ENCODE measurements around the gene COL15A1.

DNA sequence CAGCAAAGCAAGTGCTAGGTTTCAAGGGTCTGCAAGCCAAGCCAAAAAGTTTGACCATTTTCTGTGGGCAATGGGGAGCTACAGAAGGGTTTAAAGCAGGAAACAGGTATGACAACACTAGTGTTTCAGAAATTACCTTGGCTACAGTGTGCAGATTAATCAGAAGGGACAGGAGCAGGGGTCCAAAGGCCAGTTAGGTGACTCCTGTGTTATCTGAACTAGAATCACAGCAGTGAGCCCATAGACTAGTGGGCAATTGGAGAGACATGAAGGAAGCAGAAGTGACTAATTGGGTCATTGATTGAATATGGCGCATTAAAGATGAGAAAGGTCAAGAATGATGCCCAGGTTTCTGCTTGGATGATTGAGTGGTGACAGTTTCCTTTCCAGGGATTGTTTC lies 119.8 kb downstream of the COL15A1 start:
- TF ChIP-seq POLR2A (IDR thresholded peaks at IDR 0.05; ENCODE audit: low read length) (no peak), GATA1 (IDR thresholded peaks at IDR 0.05; ENCODE audit: low read depth, low read length) (no peak)
